OCI-LY3 (cell line): Measurements from ENCODE around the gene DIP2C.

Experiments
- H2AFZ ChIP-seq: fragments of 200-600, 300-600 bp; shearing (Covaris generic); 2 replicates; pipeline ENCODE4 v1.6.0; 2014; ENCODE audit warnings: antibody characterized with exemption, low read depth, low read length
- H3K27ac ChIP-seq: fragments of 200-600, 300-600 bp; sonication (generic); 2 replicates; pipeline ENCODE4 v1.5.1; 2014; ENCODE audit warnings: mild to moderate bottlenecking, low read length, moderate library complexity, mixed read lengths
- H3K27me3 ChIP-seq: fragments of 200-600, 300-600 bp; sonication (generic); 2 replicates; pipeline ENCODE4 v1.6.1; 2014; ENCODE audit warnings: low read depth, low read length, mixed read lengths
- H3K36me3 ChIP-seq: fragments of 200-600, 300-600 bp; sonication (generic); replicated peaks from 2 replicates; pipeline ENCODE3; 2014; ENCODE audit warnings: low read depth, low read length, mixed read lengths
- H3K4me1 ChIP-seq: fragments of 300-600, 200-600 bp; sonication (generic); 2 replicates; pipeline ENCODE4 v1.6.1; 2014; ENCODE audit warnings: low read length, mixed read lengths
- H3K4me2 ChIP-seq: fragments of 200-600, 300-600 bp; sonication (generic); 2 replicates; pipeline ENCODE4 v1.6.1; 2014; ENCODE audit warnings: low read length, mixed read lengths
- H3K4me3 ChIP-seq: fragments of 300-600, 200-600 bp; sonication (generic); 2 replicates; pipeline ENCODE4 v1.5.1; 2014; ENCODE audit warnings: antibody characterized with exemption, mild to moderate bottlenecking, low read length, moderate library complexity
- H3K79me2 ChIP-seq: fragments of 300-600, 200-600 bp; shearing (Covaris generic); 2 replicates; pipeline ENCODE4 v1.6.1; 2014; ENCODE audit warnings: mild to moderate bottlenecking, low read length, mixed read lengths
- H3K9ac ChIP-seq: fragments of 300-600, 200-600 bp; shearing (Covaris generic); 2 replicates; pipeline ENCODE4 v1.6.0; 2014; ENCODE audit warnings: mild to moderate bottlenecking, low read length, moderate library complexity
- H3K9me3 ChIP-seq: fragments of 200-600, 300-600 bp; shearing (Covaris generic); 2 replicates; pipeline ENCODE4 v1.6.1; 2014; ENCODE audit warnings: low read length, mixed read lengths; ENCODE audit not compliant: insufficient read depth
- H4K20me1 ChIP-seq: fragments of 200-600, 300-600 bp; sonication (generic); 2 replicates; pipeline ENCODE4 v1.6.1; 2016; ENCODE audit warnings: low read length, mixed read lengths; ENCODE audit not compliant: insufficient read depth
- EZH2phosphoT487 ChIP-seq: fragments of 200-600 bp; shearing (Covaris generic); IDR thresholded peaks from 2 replicates; pipeline ENCODE4 v1.6.1; 2018; ENCODE audit warnings: antibody characterized with exemption, mixed run types, low read depth
- TF ChIP-seq, protein P1 (sequence below): fragments of 200-600, 300-600 bp; sonication (generic); IDR thresholded peaks from 2 replicates; pipeline ENCODE4 v1.5.1; 2014; ENCODE audit warnings: antibody characterized with exemption, low read length, low read depth

The DIP2C gene

DNA sequence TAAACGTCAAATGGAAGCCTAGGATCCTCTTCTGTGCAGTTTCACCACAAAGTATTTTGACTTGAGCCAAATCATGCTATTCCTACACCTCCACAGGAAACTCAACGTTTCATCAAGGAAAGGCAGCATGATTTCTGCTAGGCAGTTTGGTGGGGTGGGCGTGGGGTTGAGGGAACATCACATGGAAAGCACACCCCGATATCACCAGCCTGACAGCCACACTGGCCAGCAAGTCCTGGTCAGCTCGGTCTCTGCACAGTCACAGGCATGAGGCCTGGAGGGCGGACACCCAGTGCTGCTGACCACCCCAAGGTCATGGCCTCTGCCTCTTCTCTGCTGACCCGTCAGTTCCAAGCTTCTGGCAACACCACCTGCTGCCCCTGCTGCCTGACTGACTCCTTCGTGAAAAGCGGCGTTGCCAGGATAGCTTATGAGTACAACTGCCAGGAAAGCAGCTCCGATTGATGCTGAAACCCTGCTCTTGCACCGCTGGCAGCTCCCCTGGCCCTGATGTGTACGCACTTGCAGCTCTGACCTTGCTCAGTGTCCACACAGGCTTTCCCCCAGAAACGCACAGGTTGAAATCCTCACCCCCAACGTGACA, 171.5 kb downstream of the DIP2C start:
- Histone ChIP-seq H3K27me3 (peaks cover 8% of the 10 kb centered on the region), H3K4me1 (peaks cover 20% of the 10 kb centered on the region), H3K27ac (no peak overlapping the region), H3K4me2 (no peak overlapping the region), H3K9ac (no peak overlapping the region), H3K4me3 (no peak overlapping the region), H4K20me1 (no peaks in the 10 kb centered on the region), H3K36me3 (no peaks in the 10 kb centered on the region), H3K9me3 (no peaks in the 10 kb centered on the region), H3K79me2 (no peaks in the 10 kb centered on the region), H2AFZ (no peak overlapping the region)
- TF ChIP-seq, protein P1, sequence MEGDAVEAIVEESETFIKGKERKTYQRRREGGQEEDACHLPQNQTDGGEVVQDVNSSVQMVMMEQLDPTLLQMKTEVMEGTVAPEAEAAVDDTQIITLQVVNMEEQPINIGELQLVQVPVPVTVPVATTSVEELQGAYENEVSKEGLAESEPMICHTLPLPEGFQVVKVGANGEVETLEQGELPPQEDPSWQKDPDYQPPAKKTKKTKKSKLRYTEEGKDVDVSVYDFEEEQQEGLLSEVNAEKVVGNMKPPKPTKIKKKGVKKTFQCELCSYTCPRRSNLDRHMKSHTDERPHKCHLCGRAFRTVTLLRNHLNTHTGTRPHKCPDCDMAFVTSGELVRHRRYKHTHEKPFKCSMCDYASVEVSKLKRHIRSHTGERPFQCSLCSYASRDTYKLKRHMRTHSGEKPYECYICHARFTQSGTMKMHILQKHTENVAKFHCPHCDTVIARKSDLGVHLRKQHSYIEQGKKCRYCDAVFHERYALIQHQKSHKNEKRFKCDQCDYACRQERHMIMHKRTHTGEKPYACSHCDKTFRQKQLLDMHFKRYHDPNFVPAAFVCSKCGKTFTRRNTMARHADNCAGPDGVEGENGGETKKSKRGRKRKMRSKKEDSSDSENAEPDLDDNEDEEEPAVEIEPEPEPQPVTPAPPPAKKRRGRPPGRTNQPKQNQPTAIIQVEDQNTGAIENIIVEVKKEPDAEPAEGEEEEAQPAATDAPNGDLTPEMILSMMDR = no peak
- TF ChIP-seq EZH2phosphoT487 = no peak

DNA sequence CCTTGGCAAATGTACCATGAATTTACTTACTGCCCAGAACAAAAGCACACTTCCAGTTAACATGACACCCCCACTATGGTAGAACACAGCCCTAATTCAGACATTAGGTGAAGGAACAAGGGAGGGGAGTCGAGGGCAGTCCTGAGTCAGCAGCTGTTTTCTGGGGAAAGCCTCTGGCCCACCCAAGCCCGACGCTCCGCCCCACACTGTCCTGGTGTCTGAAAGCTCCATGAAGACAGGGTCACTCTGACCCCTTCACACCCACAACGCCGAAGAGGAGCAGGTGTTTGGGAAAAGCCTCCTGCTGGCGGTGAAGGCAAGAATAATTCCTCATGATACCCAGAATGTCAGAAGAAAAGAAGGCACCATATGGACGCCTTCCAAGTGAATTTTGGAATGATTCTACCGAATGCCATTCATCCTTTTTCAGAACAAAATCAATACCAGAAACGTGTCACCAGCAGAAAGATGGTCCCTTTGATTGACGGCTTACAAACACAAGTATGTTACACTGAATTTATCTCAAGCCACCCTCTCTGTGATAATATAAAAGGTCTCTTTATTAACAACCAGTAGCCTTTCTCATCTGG, 172.1 kb downstream of the DIP2C start:
- Histone ChIP-seq H3K27me3 (peaks cover 11% of the 10 kb centered on the region), H3K4me3 (no peak overlapping the region), H4K20me1 (no peaks in the 10 kb centered on the region), H3K4me1 (peaks cover 21% of the 10 kb centered on the region), H3K9ac (no peak overlapping the region), H3K79me2 (no peaks in the 10 kb centered on the region), H3K27ac (no peak overlapping the region), H3K36me3 (no peaks in the 10 kb centered on the region), H3K4me2 (no peak overlapping the region), H2AFZ (no peak overlapping the region), H3K9me3 (no peaks in the 10 kb centered on the region)
- TF ChIP-seq EZH2phosphoT487 = no peak
- TF ChIP-seq, protein P1 = no peak

DNA sequence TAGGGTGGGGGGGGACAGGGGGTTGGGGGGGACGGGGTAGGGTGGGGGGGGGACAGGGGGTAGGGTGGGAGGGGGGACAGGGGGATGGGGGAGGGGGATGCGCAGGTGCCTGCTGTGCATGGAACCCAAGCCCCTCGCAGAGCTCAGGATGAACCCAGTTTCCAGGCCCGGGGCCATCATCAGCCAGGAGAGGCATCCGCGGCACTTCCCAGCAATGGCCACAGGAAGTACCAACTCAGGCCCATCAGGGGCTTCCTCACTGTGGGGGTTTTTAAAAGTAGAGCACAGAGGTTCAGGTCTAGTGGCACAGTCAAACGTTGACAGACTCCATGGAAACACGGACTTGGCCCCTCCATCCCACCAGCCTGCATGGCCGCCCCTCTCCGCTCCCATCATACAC, 172.7 kb downstream of the DIP2C start:
- Histone ChIP-seq H3K4me2 (no peak overlapping the region), H4K20me1 (no peaks in the 10 kb centered on the region), H3K9ac (no peak overlapping the region), H3K9me3 (no peaks in the 10 kb centered on the region), H3K36me3 (no peaks in the 10 kb centered on the region), H3K79me2 (no peaks in the 10 kb centered on the region), H2AFZ (no peak overlapping the region), H3K27ac (no peak overlapping the region), H3K4me1 (peaks cover 20% of the 10 kb centered on the region), H3K4me3 (no peak overlapping the region), H3K27me3 (peaks cover 11% of the 10 kb centered on the region)
- TF ChIP-seq, protein P1 = no peak
- no peak for TF ChIP-seq EZH2phosphoT487

DNA sequence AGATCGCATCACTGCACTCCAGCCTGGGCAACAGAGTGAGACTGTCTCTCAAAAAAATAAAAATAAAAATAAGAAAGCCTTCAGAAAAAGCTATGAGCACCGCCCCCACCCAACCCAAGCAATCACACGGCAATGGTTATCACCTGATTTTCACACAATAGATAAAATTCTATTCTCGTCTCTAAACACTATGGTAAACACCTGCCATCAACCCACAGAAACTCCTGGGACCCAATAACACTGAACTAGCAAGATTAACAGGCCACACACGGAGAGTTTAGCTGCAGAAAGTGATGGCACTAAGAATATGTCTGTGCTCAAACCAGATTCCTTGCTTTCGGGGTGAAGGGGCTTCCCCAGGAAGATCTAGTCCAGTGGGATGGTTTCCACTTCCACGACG, 173.8 kb downstream of the DIP2C start:
- Histone ChIP-seq H3K9me3 (no peaks in the 10 kb centered on the region), H3K4me1 (peaks cover 14% of the 10 kb centered on the region), H3K79me2 (no peaks in the 10 kb centered on the region), H3K27ac (no peak overlapping the region), H4K20me1 (no peaks in the 10 kb centered on the region), H3K36me3 (no peaks in the 10 kb centered on the region), H3K4me3 (no peak overlapping the region), H3K4me2 (no peak overlapping the region), H2AFZ (no peak overlapping the region), H3K9ac (no peak overlapping the region), H3K27me3 (peaks cover 6% of the 10 kb centered on the region; the same call in 1 of the 2 replicates)
- TF ChIP-seq, protein P1 = no peak
- no peak for TF ChIP-seq EZH2phosphoT487
